HG03025 (cell line): Measurements from ENCODE around the gene FAM83G.
"Not testable (repeated sequence)": the region's sequence is repeated elsewhere in the genome, so short reads cannot be mapped to it uniquely, and the experiment has no call there.

ENCODE experiments used
- ATAC-seq: cut with Tn5 transposase; IDR thresholded peaks from one replicate; pipeline ENCODE4 v1.9.1; 2021; ENCODE audit warnings: mild to moderate bottlenecking, moderate library complexity; ENCODE audit not compliant: unreplicated experiment, low FRiP score

Gene FAM83G

GRCh38 chr17:18925187-18925586 is 79.4 kb downstream of the FAM83G start:
- ATAC-seq = no peak

GRCh38 chr17:18922596-18922995 is 82.0 kb downstream of the FAM83G start:
- ATAC-seq = not testable (repeated sequence)

GRCh38 chr17:18921912-18922451 is 82.6 kb downstream of the FAM83G start:
- no peak for ATAC-seq

- no peak for ATAC-seq
Measured at GRCh38 chr17:18921485-18921884, 83.1 kb downstream of the FAM83G start.

- no peak for ATAC-seq
Measured at GRCh38 chr17:18920911-18921441, 83.6 kb downstream of the FAM83G start.

- no peak for ATAC-seq
Measured at GRCh38 chr17:18919963-18920362, 84.6 kb downstream of the FAM83G start.
